ENCODE results near the gene CD37. TPM values are rescaled to one million over a fixed set of nuclear protein-coding genes. Genes with fewer than 3 reads are reported as not detected.
"Not testable (repeated sequence)": the region's sequence is repeated elsewhere in the genome, so short reads cannot be mapped to it uniquely, and the experiment has no call there.

Gene CD37, protein sequence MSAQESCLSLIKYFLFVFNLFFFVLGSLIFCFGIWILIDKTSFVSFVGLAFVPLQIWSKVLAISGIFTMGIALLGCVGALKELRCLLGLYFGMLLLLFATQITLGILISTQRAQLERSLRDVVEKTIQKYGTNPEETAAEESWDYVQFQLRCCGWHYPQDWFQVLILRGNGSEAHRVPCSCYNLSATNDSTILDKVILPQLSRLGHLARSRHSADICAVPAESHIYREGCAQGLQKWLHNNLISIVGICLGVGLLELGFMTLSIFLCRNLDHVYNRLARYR
- 351 TPM for total RNA-seq
- polyA plus RNA-seq, result 100 to 1,000 TPM; 149 to 187 (median 162) TPM

DNA sequence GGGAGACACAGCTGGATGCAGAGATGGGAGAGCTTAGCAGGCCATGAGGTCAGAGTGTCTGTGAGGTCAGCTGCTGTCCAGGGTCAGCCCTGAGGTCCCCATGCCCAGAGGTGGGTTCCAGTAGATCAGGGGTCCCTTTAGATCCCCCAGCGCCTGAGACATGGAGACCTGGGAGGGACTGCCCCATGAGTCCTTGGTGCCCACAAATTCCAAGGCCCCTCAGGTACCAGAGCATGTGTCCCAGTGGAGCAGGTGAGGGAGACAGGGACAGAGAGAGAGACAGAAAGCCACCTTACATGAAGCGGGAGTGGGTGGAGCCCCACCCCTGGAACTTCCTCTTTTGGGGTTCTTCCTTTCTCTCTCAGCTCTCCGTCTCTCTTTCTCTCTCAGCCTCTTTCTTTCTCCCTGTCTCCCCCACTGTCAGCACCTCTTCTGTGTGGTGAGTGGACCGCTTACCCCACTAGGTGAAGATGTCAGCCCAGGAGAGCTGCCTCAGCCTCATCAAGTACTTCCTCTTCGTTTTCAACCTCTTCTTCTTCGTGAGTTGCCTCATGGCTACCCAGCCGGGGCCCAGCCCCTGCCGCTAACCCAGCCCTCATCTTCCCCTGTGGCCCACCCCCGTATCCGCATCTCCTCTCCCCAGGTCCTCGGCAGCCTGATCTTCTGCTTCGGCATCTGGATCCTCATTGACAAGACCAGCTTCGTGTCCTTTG, at the start of gene CD37:
CD37 (plus strand) TSS at position 336 of the 713 bp plus-strand sequence; CDS start at position 471, 135 bp downstream.
- peaks cover 14% of the 10 kb centered on the region for H3K36me3 ChIP-seq (ENCODE audit: control insufficient read depth, insufficient read depth, low read length)
- H3K27ac ChIP-seq (ENCODE audit: insufficient read depth, low read length, poor library complexity, severe bottlenecking), result peak within 1 kb of the TSS; percentile 85
- peak; percentile 63 to 66 for ATAC-seq (ENCODE audit: low read depth in 2 of 2)
- H3K4me3 Mint-ChIP-seq, result peak within 1 kb of the TSS; percentile 93 to 100 (median 100)
- DNase-seq, result peak; percentile 25 to 84 (median 64)
- peaks cover 32% of the 10 kb centered on the region for H3K36me3 Mint-ChIP-seq
- H3K9me3 Mint-ChIP-seq, result peaks cover 0 to 1% (median 0%) of the 10 kb centered on the region in 7 donors
- no peaks in the 10 kb centered on the region for H3K27me3 ChIP-seq (ENCODE audit: control insufficient read depth, insufficient read depth, low read length)
- H3K27ac Mint-ChIP-seq, result peak within 1 kb of the TSS; percentile 98 to 100 (median 99)
- peaks cover 19 to 88% (median 51%) of the 10 kb centered on the region in 4 donors for H3K4me1 Mint-ChIP-seq
- H3K4me3 ChIP-seq (ENCODE audit: low read depth, low read length), result peak within 1 kb of the TSS; percentile 97
- H3K9me3 ChIP-seq (ENCODE audit: control insufficient read depth in 2 of 2, low read length in 2 of 2), result no peaks in the 10 kb centered on the region
- peaks cover 68% of the 10 kb centered on the region for H3K4me1 ChIP-seq (ENCODE audit: control insufficient read depth, insufficient read depth, low read length, poor library complexity, severe bottlenecking)
- no peaks in the 10 kb centered on the region for H3K27me3 Mint-ChIP-seq

DNA sequence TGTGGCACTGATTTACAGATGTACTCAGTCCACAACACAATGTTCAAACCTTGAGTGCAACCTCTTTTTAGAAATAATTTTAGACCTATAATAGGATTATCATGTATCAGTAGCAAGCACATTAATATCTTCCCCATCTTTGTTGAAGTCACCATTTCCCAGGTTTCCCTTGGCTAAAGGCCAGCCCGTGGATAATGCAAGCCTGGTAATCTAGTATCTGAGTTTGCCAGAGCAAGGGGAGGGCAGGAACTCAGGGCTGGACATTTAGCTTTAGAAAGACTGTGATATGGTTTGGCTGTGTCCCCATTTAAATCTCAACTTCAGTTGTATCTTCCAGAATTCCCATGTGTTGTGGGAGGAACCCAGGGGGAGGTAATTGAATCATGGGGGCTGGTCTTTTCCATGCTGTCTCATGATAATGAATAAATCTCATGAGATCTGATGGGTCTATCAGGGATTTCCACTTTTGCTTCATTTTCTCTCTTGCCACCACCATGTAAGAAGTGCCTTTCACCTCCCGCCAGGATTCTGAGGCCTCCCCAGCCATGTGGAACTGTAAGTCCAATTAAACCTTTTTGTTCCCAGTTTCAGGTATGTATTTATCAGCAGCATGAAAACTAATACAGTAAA, 48.0 kb upstream of the CD37 start:
- ATAC-seq (ENCODE audit: low read depth in 2 of 2) (no peak), DNase-seq (no peak)
- Mint-ChIP-seq H3K27me3 (no peaks in the 10 kb centered on the region), H3K4me1 (no peaks in the 10 kb centered on the region), H3K9me3 (peaks cover 0 to 3% (median 0%) of the 10 kb centered on the region in 7 donors), H3K4me3 (no peak overlapping the region), H3K36me3 (no peaks in the 10 kb centered on the region), H3K27ac (no peak overlapping the region)
- Histone ChIP-seq H3K9me3 (ENCODE audit: control insufficient read depth in 2 of 2, low read length in 2 of 2) (no peaks in the 10 kb centered on the region), H3K4me1 (ENCODE audit: control insufficient read depth, insufficient read depth, low read length, poor library complexity, severe bottlenecking) (no peaks in the 10 kb centered on the region), H3K4me3 (ENCODE audit: low read depth, low read length) (no peak overlapping the region), H3K27ac (ENCODE audit: insufficient read depth, low read length, poor library complexity, severe bottlenecking) (no peak overlapping the region), H3K36me3 (ENCODE audit: control insufficient read depth, insufficient read depth, low read length) (no peaks in the 10 kb centered on the region), H3K27me3 (ENCODE audit: control insufficient read depth, insufficient read depth, low read length) (no peaks in the 10 kb centered on the region)

DNA sequence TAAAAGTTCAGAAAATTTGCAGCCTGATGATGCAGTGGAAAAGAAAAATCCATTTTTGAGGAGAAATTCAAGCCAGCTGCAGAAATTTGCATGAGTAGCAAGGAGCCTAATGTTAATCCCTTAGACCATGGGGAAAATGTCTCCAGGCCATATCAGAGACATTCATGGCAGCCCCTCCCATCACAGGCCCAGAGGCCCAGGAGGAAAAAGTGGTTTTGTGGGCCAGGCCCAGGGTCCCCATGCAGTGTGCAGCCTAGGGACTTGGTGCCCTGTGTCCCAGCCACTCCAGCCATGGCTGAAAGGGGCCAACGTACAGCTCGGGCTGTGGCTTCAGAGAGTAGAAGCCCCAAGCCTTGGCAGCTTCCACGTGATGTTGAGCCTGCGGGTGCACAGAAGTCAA, 47.0 kb upstream of the CD37 start:
- H3K27ac Mint-ChIP-seq; H3K27me3 ChIP-seq (ENCODE audit: control insufficient read depth, insufficient read depth, low read length); DNase-seq; H3K9me3 Mint-ChIP-seq; H3K27ac ChIP-seq (ENCODE audit: insufficient read depth, low read length, poor library complexity, severe bottlenecking); H3K27me3 Mint-ChIP-seq; H3K4me1 Mint-ChIP-seq; H3K4me1 ChIP-seq (ENCODE audit: control insufficient read depth, insufficient read depth, low read length, poor library complexity, severe bottlenecking); H3K9me3 ChIP-seq (ENCODE audit: control insufficient read depth in 2 of 2, low read length in 2 of 2); H3K4me3 Mint-ChIP-seq; ATAC-seq (ENCODE audit: low read depth in 2 of 2); H3K36me3 ChIP-seq (ENCODE audit: control insufficient read depth, insufficient read depth, low read length); H3K36me3 Mint-ChIP-seq; H3K4me3 ChIP-seq (ENCODE audit: low read depth, low read length): not testable (repeated sequence)

DNA sequence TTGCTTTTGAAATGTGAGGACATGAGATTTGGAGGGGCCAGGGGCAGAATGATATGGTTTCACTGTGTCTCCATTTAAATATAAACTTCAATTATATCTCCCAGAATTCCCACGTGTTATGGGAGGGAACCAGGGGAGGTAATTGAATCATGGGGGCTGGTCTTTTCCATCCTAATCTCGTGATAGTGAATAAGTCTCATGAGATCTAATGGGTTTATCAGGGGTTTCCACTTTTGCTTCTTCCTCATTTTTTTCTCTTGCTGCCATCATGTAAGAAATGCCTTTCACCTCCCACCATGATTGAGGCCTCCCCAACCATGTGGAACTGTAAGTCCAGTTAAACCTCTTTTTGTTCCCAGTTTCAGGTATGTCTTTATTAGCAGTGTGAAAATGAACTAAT, 45.9 kb upstream of the CD37 start:
- H3K27me3 Mint-ChIP-seq; H3K36me3 Mint-ChIP-seq; H3K27ac ChIP-seq (ENCODE audit: insufficient read depth, low read length, poor library complexity, severe bottlenecking); H3K4me1 ChIP-seq (ENCODE audit: control insufficient read depth, insufficient read depth, low read length, poor library complexity, severe bottlenecking); ATAC-seq (ENCODE audit: low read depth in 2 of 2); DNase-seq; H3K4me3 ChIP-seq (ENCODE audit: low read depth, low read length); H3K9me3 ChIP-seq (ENCODE audit: control insufficient read depth in 2 of 2, low read length in 2 of 2); H3K4me3 Mint-ChIP-seq; H3K27ac Mint-ChIP-seq; H3K9me3 Mint-ChIP-seq; H3K4me1 Mint-ChIP-seq; H3K36me3 ChIP-seq (ENCODE audit: control insufficient read depth, insufficient read depth, low read length); H3K27me3 ChIP-seq (ENCODE audit: control insufficient read depth, insufficient read depth, low read length): not testable (repeated sequence)

DNA sequence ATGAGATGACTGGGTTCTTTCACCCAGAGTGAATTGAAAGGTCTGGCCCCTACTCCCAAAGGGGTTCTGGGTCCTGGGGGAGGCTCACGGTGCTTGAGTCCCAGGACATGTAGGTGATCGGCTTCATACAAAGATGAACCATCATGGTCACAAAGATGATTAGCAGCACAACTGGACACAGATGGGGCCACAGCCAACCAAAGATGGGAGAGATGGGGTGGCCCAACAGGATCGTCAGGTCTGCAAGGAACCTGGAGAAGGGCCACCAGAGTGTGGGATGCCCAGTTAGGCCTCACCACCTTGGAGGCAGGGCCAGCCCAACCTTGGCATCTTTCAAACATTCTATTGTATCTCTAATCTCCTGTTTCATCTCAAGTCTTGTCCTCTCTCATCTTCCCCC, 44.7 kb upstream of the CD37 start:
- H3K27me3 Mint-ChIP-seq, result no peaks in the 10 kb centered on the region
- no peak for ATAC-seq (ENCODE audit: low read depth in 2 of 2)

DNA sequence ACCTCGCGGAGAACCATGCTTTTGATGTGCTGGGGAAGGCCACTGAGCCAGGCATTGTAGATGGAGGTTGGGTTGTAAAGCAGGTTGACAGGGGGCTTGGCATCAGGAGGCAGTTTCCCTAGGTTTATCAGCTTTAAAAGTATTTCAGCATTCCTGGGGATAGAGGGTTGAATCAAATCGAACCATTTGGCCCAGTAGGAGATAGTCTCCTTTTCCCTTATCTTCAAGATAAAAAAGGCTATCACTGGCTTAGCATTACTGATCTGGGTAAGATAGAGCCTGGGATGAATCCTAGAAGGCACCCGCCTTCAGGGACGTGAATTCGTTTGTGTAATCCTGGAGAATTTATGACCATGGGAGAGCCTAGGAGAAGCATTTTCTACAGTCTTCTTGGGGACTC, 40.8 kb upstream of the CD37 start:
- Histone ChIP-seq H3K27ac (ENCODE audit: insufficient read depth, low read length, poor library complexity, severe bottlenecking) (no peak overlapping the region), H3K4me1 (ENCODE audit: control insufficient read depth, insufficient read depth, low read length, poor library complexity, severe bottlenecking) (no peaks in the 10 kb centered on the region), H3K4me3 (ENCODE audit: low read depth, low read length) (no peak overlapping the region), H3K27me3 (ENCODE audit: control insufficient read depth, insufficient read depth, low read length) (no peaks in the 10 kb centered on the region), H3K36me3 (ENCODE audit: control insufficient read depth, insufficient read depth, low read length) (no peaks in the 10 kb centered on the region), H3K9me3 (ENCODE audit: control insufficient read depth in 2 of 2, low read length in 2 of 2) (no peaks in the 10 kb centered on the region)
- no peak for ATAC-seq (ENCODE audit: low read depth in 2 of 2)
- H3K27ac Mint-ChIP-seq, result no peak overlapping the region
- peaks cover 0 to 2% (median 0%) of the 10 kb centered on the region in 7 donors for H3K9me3 Mint-ChIP-seq
- no peaks in the 10 kb centered on the region for H3K4me1 Mint-ChIP-seq
- H3K4me3 Mint-ChIP-seq, result no peak overlapping the region
- no peaks in the 10 kb centered on the region for H3K27me3 Mint-ChIP-seq
- no peaks in the 10 kb centered on the region for H3K36me3 Mint-ChIP-seq
- DNase-seq, result no peak

More for the DNA sequence above, 44.7 kb upstream of the CD37 start:
- Mint-ChIP-seq H3K36me3 (no peaks in the 10 kb centered on the region), H3K9me3 (peaks cover 0 to 2% (median 0%) of the 10 kb centered on the region in 7 donors), H3K4me3 (no peak overlapping the region), H3K27ac (no peak overlapping the region), H3K4me1 (no peaks in the 10 kb centered on the region)
- Histone ChIP-seq H3K27ac (ENCODE audit: insufficient read depth, low read length, poor library complexity, severe bottlenecking) (no peak overlapping the region), H3K27me3 (ENCODE audit: control insufficient read depth, insufficient read depth, low read length) (no peaks in the 10 kb centered on the region), H3K36me3 (ENCODE audit: control insufficient read depth, insufficient read depth, low read length) (no peaks in the 10 kb centered on the region), H3K9me3 (ENCODE audit: control insufficient read depth in 2 of 2, low read length in 2 of 2) (no peaks in the 10 kb centered on the region), H3K4me1 (ENCODE audit: control insufficient read depth, insufficient read depth, low read length, poor library complexity, severe bottlenecking) (no peaks in the 10 kb centered on the region), H3K4me3 (ENCODE audit: low read depth, low read length) (no peak overlapping the region)
- no peak for DNase-seq

DNA sequence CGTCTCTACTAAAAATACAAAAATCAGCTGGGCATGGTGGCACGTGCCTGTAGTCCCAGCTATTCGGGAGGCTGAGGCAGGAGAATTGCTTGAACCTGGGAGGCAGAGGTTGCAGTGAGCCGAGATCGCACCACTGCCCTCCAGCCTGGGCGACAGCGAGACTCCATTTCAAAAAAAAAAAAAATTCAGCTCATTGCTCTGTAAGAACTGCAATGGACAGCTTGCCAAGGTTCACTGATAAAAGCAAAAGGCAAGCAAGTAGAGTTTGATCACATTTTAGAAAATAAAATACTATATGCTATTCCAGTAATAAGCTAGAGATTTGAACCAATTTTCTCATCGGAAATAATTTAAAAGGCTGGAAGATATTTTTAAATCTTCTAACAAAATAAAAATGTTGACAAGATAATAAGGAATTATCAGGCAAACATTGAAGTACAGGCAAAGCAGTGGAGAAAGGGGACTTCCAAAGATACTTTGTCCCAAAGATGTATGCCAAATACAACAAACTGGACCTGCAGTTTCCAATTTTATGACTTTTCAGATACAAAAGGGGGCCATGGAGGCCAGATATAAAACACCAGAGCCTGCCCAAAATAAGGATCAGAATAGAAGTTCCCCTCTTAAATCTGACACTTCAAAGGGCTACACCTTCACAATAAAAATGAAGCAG, 39.9 kb upstream of the CD37 start:
- H3K27me3 Mint-ChIP-seq, result peaks cover 3% of the 10 kb centered on the region
- DNase-seq, result no peak
- peaks cover 0 to 2% (median 0%) of the 10 kb centered on the region in 7 donors for H3K9me3 Mint-ChIP-seq

More for the DNA sequence above, 39.9 kb upstream of the CD37 start:
- Histone ChIP-seq H3K36me3 (ENCODE audit: control insufficient read depth, insufficient read depth, low read length) (no peaks in the 10 kb centered on the region), H3K4me3 (ENCODE audit: low read depth, low read length) (no peak overlapping the region), H3K27me3 (ENCODE audit: control insufficient read depth, insufficient read depth, low read length) (no peaks in the 10 kb centered on the region), H3K27ac (ENCODE audit: insufficient read depth, low read length, poor library complexity, severe bottlenecking) (no peak overlapping the region), H3K9me3 (ENCODE audit: control insufficient read depth in 2 of 2, low read length in 2 of 2) (no peaks in the 10 kb centered on the region), H3K4me1 (ENCODE audit: control insufficient read depth, insufficient read depth, low read length, poor library complexity, severe bottlenecking) (no peaks in the 10 kb centered on the region)
- ATAC-seq (ENCODE audit: low read depth in 2 of 2), result no peak
- no peaks in the 10 kb centered on the region for H3K4me1 Mint-ChIP-seq
- H3K4me3 Mint-ChIP-seq, result no peak overlapping the region
- no peaks in the 10 kb centered on the region for H3K36me3 Mint-ChIP-seq
- peak overlapping the region in 1 of 3 donors; percentile 3 for H3K27ac Mint-ChIP-seq
